Measurements from ENCODE around the gene PLXNB2.
A peak's percentile ranks its signal among the peaks of the same experiment; 100 is the strongest.

PLXNB2 gene

GRCh38 chr22:50310031-50310722, 2.7 kb upstream of the PLXNB2 start:
- DNase-seq = no peak

GRCh38 chr22:50309601-50309991, 2.1 kb upstream of the PLXNB2 start:
- no peak for DNase-seq

- no peak for DNase-seq
Measured at GRCh38 chr22:50308986-50309600, 1.6 kb upstream of the PLXNB2 start.

- DNase-seq = no peak
Measured at GRCh38 chr22:50308597-50308935, 1.1 kb upstream of the PLXNB2 start.

- DNase-seq = no peak
Measured at GRCh38 chr22:50307890-50308596, 597 bp upstream of the PLXNB2 start.

GRCh38 chr22:50305923-50306566, 1.4 kb downstream of the PLXNB2 start:
- peak; percentile 91 for DNase-seq

GRCh38 chr22:50305393-50305922, 2.0 kb downstream of the PLXNB2 start:
- no peak for DNase-seq

GRCh38 chr22:50304528-50305392, 2.7 kb downstream of the PLXNB2 start:
- no peak for DNase-seq

- no peak for DNase-seq
Measured at GRCh38 chr22:50303848-50304527, 3.5 kb downstream of the PLXNB2 start.

GRCh38 chr22:50303515-50303847, 4.0 kb downstream of the PLXNB2 start:
- DNase-seq = no peak

- DNase-seq = no peak
Measured at GRCh38 chr22:50302564-50302963, 4.9 kb downstream of the PLXNB2 start.

- no peak for DNase-seq
Measured at GRCh38 chr22:50302041-50302541, 5.4 kb downstream of the PLXNB2 start.

- peak; percentile 79 for DNase-seq
Measured at GRCh38 chr22:50301581-50301991, 5.9 kb downstream of the PLXNB2 start.

GRCh38 chr22:50300620-50301257, 6.7 kb downstream of the PLXNB2 start:
- DNase-seq = no peak

- no peak for DNase-seq
Measured at GRCh38 chr22:50299785-50300619, 7.4 kb downstream of the PLXNB2 start.

- no peak for DNase-seq
Measured at GRCh38 chr22:50298937-50299784, 8.3 kb downstream of the PLXNB2 start.

- no peak for DNase-seq
Measured at GRCh38 chr22:50298266-50298637, 9.2 kb downstream of the PLXNB2 start.

- DNase-seq = no peak
Measured at GRCh38 chr22:50297510-50298265, 9.8 kb downstream of the PLXNB2 start.

All from NCI-H1105 (cell line).